Activated CD8-positive, alpha-beta memory T cell treated with anti-CD3 and anti-CD28 coated beads for 48 hours (primary cell): ENCODE results near the gene ARPP19.
"Not testable (repeated sequence)": the region's sequence is repeated elsewhere in the genome, so short reads cannot be mapped to it uniquely, and the experiment has no call there.

Source experiments
- DNase-seq, 3 experiments: peaks; one replicate each; pipeline ENCODE4 v3.0.0-alpha.2; 2020; ENCODE audit warnings: low read depth in 2 of 3, low spot score in 2 of 3

ARPP19 gene

DNA sequence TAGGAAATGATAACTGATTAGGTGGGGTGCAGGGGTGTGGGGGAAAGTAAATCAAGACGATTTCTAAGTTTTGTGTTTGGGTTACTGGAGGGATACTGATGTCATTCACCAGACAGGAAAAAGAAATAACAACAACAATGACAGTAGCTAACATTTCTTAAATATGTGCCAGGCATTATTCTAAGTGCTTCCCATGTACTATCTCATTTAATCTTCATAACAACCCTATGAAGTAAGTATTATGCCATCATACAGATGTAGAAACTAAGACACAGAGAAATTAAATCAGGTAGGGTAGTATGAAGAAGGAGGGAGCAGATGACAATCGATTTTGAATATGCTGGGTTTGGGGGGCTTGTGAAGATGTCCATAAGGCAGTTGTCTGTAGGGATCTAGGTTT is 53.5 kb downstream of the ARPP19 start:
- no peak for DNase-seq

DNA sequence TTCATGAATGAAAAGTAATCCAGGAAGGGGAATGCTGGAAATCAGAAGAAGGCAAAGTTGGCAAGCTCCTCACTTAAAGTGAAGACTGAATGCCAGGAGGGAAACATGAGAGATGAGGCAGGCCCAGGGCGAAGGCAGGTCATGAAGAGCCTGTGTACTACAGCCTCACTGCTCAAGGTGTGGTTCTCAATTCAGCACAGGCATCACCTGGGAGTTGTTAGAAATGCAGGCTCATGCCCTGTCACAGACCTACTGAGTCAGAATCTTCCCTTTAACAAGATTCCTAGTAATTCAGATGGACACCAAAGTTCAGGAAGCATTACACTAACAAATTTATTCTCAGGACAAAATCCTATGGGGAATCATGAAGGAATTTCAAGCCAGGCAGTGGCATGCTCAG is 54.3 kb downstream of the ARPP19 start:
- DNase-seq: no peak

GRCh38 chr15:52512869-52513268 is 56.0 kb downstream of the ARPP19 start:
- DNase-seq: not testable (repeated sequence)

DNA sequence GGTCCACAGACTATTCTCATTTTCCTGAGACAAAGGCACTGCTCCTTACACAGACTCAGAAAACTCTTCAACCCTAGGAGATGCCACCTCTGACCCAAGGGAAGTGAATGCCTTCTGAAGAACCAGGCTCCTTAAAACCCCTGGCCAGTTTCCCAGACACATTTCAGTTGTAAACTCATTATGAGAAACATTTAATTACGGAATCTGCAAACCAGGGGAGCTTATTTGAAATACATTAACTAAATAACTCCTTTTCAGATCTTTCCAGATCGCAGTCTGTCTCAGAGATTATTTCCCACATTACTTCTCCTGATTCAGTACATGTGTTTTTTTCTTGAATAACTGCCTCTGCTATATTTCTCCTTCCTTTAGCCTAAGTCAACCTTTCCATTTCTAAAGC is 57.7 kb downstream of the ARPP19 start:
- DNase-seq: no peak

- no peak for DNase-seq
Observed at GRCh38 chr15:52509500-52510245, 59.2 kb downstream of the ARPP19 start.

DNA sequence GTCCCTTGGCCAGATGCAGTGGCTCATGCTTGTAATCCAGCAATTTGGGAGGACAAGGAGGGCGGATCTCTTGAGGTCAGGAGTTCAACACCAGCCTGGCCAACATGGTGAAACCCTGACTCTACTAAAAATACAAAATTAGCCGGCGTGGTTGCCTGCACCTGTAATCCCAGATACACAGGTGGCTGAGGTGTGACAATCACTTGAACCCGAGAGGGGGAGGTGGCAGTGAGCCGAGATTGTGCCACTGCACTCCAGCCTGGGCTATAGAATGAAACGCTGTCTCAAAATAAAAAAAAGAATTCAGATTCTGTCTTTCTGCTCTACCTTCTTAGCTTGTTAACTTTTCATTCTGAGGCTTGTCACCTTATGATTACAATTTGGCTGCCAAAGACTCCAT is 62.3 kb downstream of the ARPP19 start:
- no peak for DNase-seq

- DNase-seq: no peak
Observed at GRCh38 chr15:52505151-52505550, 63.7 kb downstream of the ARPP19 start.

- no peak for DNase-seq
Observed at GRCh38 chr15:52503788-52504496, 64.9 kb downstream of the ARPP19 start.

- no peak for DNase-seq
Observed at GRCh38 chr15:52502608-52503007, 66.2 kb downstream of the ARPP19 start.

DNA sequence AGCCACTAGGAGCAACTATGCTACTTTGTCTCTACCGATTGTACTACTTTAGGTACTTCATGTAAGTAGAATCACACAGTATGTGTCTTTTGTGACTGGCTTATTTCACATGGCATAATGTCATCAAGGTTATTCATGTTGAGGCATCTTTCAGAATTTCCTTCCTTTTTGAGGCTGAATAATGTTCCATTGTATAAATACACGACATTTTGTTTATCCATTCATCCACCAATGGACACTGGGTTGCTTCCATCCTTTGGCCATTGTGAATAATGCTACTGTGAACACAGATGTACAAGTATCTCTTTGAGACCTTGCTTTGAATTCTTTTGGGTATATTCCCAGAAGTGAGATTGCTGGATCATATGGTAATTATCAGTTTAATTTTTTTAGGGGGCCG is 69.3 kb downstream of the ARPP19 start:
- DNase-seq: no peak

- DNase-seq: no peak
Observed at GRCh38 chr15:52498706-52499105, 70.1 kb downstream of the ARPP19 start.
